OCI-LY7 (cell line): ENCODE measurements around the gene CCL21. TPM values are rescaled to one million over a fixed set of nuclear protein-coding genes. Genes with fewer than 3 reads are reported as not detected.

ENCODE experiments used
- BruUV-seq: library from RNA; stranded (reverse); fragments of 400-500 nt; replicated peaks from 2 replicates; lab custom pipeline; 2021; lab: Mats Ljungman, UMichigan
- CTCF ChIA-PET: fragments of 300-600 bp; sonication (Branson Sonifier 250); formaldehyde crosslinking; loops from one replicate; lab custom pipeline; 2022; ENCODE audit warnings: antibody characterized with exemption; ENCODE audit not compliant: unreplicated experiment; lab: Charles Lee
- POLR2A ChIA-PET: fragments of 300-600 bp; sonication (Branson Sonifier 250); formaldehyde crosslinking; loops from one replicate; lab custom pipeline; 2022; ENCODE audit warnings: antibody characterized with exemption; lab: Charles Lee
- DNase-seq: peaks from one replicate; pipeline ENCODE4 v3.0.0-alpha.2; 2015; ENCODE audit warnings: low spot score
- H2AFZ ChIP-seq: fragments of 200-600 bp; sonication (generic), shearing (Covaris generic); 2 replicates; pipeline ENCODE4 v1.6.1; 2014; ENCODE audit warnings: mild to moderate bottlenecking, antibody characterized with exemption, low read length, moderate library complexity
- H3K27ac ChIP-seq: fragments of 200-600 bp; sonication (generic); 2 replicates; pipeline ENCODE4 v1.5.1; 2014; ENCODE audit warnings: mixed run types, low read depth, mild to moderate bottlenecking, moderate library complexity, low read length, inconsistent platforms; ENCODE audit not compliant: poor library complexity, severe bottlenecking
- H3K36me3 ChIP-seq: fragments of 200-600 bp; sonication (generic); 2 replicates; pipeline ENCODE4 v1.6.1; 2014; ENCODE audit warnings: mild to moderate bottlenecking, antibody characterized with exemption, low read length, moderate library complexity, mixed read lengths; ENCODE audit not compliant: insufficient read depth
- H3K4me1 ChIP-seq: fragments of 200-600 bp; sonication (generic); 2 replicates; pipeline ENCODE4 v1.5.1; 2014; ENCODE audit warnings: mild to moderate bottlenecking, low read length; ENCODE audit not compliant: insufficient read depth, poor library complexity, severe bottlenecking
- H3K4me2 ChIP-seq: fragments of 200-600 bp; sonication (generic); 2 replicates; pipeline ENCODE4 v1.6.1; 2014; ENCODE audit warnings: mild to moderate bottlenecking, low read length
- H3K4me3 ChIP-seq: fragments of 200-600 bp; sonication (generic); 2 replicates; pipeline ENCODE4 v1.5.1; 2014; ENCODE audit warnings: mild to moderate bottlenecking, low read depth, low read length; ENCODE audit not compliant: poor library complexity, severe bottlenecking
- H3K79me2 ChIP-seq: fragments of 200-600 bp; sonication (generic); 2 replicates; pipeline ENCODE4 v1.6.1; 2016; ENCODE audit warnings: low read depth, mild to moderate bottlenecking, low read length, moderate library complexity, mixed read lengths; ENCODE audit not compliant: insufficient read depth
- H3K9me2 ChIP-seq: fragments of 200-600 bp; sonication (generic); 2 replicates; pipeline ENCODE4 v1.6.1; 2016; ENCODE audit warnings: mild to moderate bottlenecking, low read length, mixed read lengths; ENCODE audit not compliant: insufficient read depth
- H3K9me3 ChIP-seq: fragments of 200-600 bp; sonication (generic); 2 replicates; pipeline ENCODE4 v1.6.1; 2014; ENCODE audit warnings: mild to moderate bottlenecking, mixed run types, low read length, mixed read lengths
- H4K20me1 ChIP-seq: fragments of 200-600 bp; sonication (generic); 2 replicates; pipeline ENCODE4 v1.6.1; 2014; ENCODE audit warnings: mild to moderate bottlenecking, antibody characterized with exemption, low read length, moderate library complexity, mixed read lengths; ENCODE audit not compliant: insufficient read depth
- CTCF ChIP-seq: fragments of 200-600 bp; sonication (generic); conservative IDR thresholded peaks from 2 replicates; pipeline ENCODE4 v1.5.1; 2014; ENCODE audit warnings: mild to moderate bottlenecking, antibody characterized with exemption, low read length, moderate library complexity, mixed read lengths
- EZH2phosphoT487 ChIP-seq: fragments of 200-600 bp; sonication (generic); IDR thresholded peaks from 2 replicates; pipeline ENCODE4 v1.6.1; 2018; ENCODE audit warnings: low read depth, borderline replicate concordance, mild to moderate bottlenecking, mixed run types, antibody characterized with exemption, low read length, moderate library complexity, mixed read lengths
- intact Hi-C: fragments of 100-400 bp; cut with micrococcal nuclease; formaldehyde crosslinking; loops from one replicate; pipeline ENCODE4 v1.10.0; 2022; ENCODE audit not compliant: unreplicated experiment
- total RNA-seq, 2 experiments: library from RNA; depleted of rRNA in 1 of 2; stranded (reverse); fragments of >200 nt in 1 of 2; shearing (Covaris generic) in 1 of 2; gene quantifications; 2 replicates each; pipeline ENCODE4 v1.2.3, GENCODE V29; 2014 to 2022

CCL21 gene
- total RNA-seq, 2 experiments from 2014 or later, result not detected

- no peaks in the 10 kb centered on the region for H3K9me2 ChIP-seq
- POLR2A ChIA-PET, result interaction anchor here (0.6 to 0.8 kb wide), 3 partner anchors 14 to 32 kb away, joined by 3 to 6 read pairs (median 3); no protein-coding TSS in a partner anchor
- BruUV-seq, result no TSS peak
- H3K4me3 ChIP-seq, result no peak overlapping the region
- H3K36me3 ChIP-seq, result no peaks in the 10 kb centered on the region
- H3K9me3 ChIP-seq, result no peaks in the 10 kb centered on the region
- CTCF ChIA-PET, result no interaction called here
- no peak overlapping the region for H2AFZ ChIP-seq
- no peaks in the 10 kb centered on the region for H3K79me2 ChIP-seq
- H4K20me1 ChIP-seq, result no peaks in the 10 kb centered on the region
- TF ChIP-seq CTCF, result no peak
- no peak for TF ChIP-seq EZH2phosphoT487
- intact Hi-C loops, result no loop called here
- H3K4me2 ChIP-seq, result no peak overlapping the region
- H3K4me1 ChIP-seq, result no peaks in the 10 kb centered on the region
- no peak for DNase-seq
- H3K27ac ChIP-seq, result no peak overlapping the region
Observed at GRCh38 chr9:34714007-34714406, 4.1 kb upstream of the CCL21 start.

GRCh38 chr9:34712140-34712539 lies 2.2 kb upstream of the CCL21 start:
- ChIA-PET CTCF (no interaction called here), POLR2A (no interaction called here)

More at GRCh38 chr9:34712140-34712539, 2.2 kb upstream of the CCL21 start:
- H3K27ac ChIP-seq, result no peak overlapping the region
- no peaks in the 10 kb centered on the region for H3K9me3 ChIP-seq
- no peaks in the 10 kb centered on the region for H3K79me2 ChIP-seq
- intact Hi-C loops, result no loop called here
- no peak for DNase-seq
- H4K20me1 ChIP-seq, result no peaks in the 10 kb centered on the region
- no peaks in the 10 kb centered on the region for H3K4me1 ChIP-seq
- BruUV-seq, result no TSS peak
- no peaks in the 10 kb centered on the region for H3K36me3 ChIP-seq
- no peak overlapping the region for H3K4me2 ChIP-seq
- H3K4me3 ChIP-seq, result no peak overlapping the region
- TF ChIP-seq CTCF, result no peak
- TF ChIP-seq EZH2phosphoT487, result no peak
- no peak overlapping the region for H2AFZ ChIP-seq
- H3K9me2 ChIP-seq, result no peaks in the 10 kb centered on the region
